GM18502 (cell line): ENCODE measurements around the gene CCR1.
A peak's percentile ranks its signal among the peaks of the same experiment; 100 is the strongest.

Experiments used
- ATAC-seq: cut with Tn5 transposase; IDR thresholded peaks from one replicate; pipeline ENCODE4 v1.9.1; 2021; ENCODE audit warnings: mild to moderate bottlenecking; ENCODE audit not compliant: unreplicated experiment, poor library complexity

The CCR1 gene

DNA sequence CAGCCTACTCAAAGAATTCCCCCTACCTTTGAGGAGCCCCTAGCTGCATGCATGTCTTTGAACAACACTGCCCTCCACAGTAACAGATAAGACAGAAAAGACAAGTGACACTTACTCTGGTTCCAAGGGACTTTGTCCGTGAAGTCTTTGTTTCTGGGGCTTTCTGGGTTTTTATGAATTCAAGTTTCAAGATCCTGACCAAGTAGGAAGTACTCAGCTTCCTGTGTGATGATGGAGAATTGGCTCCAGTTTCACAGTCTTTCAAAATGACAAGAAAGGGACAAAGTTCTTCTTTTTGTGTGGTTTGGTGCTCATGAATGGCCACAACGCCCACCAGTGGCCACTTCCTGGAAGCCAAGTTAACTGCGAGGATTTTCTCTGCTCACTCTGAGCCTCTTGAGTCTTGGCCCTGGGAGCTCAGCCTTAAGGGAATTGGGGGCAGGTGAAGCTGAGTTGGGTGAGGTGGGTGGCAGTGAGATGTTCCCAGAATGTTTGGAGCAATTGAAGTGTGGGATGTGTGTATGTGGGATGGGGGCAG, at the start of gene CCR1:
Gene CCR1 (minus strand): TSS at position 147 of the 538 bp plus-strand sequence. CDS start 4,000 bp downstream, outside the sequence.
- ATAC-seq: peak; percentile 65

DNA sequence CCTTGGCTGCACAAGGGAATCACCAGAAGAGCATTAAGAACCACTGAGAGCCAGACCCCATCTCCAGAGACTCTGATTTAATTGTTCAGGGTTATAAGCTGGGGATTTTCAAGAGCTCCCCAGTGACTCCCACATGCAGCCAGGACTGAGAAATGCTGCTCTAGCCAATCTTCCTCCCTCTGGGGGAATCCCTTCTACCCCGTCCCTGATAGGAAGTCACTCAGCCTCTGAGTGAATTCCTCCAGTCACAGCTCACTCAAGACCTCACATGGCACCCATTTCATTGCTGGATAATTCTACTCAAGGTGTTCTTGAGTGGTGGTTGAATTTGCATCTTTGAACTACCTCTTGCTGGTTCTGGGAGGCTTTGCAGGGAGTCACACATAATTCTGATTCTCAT, 44.9 kb upstream of the CCR1 start:
- no peak for ATAC-seq

DNA sequence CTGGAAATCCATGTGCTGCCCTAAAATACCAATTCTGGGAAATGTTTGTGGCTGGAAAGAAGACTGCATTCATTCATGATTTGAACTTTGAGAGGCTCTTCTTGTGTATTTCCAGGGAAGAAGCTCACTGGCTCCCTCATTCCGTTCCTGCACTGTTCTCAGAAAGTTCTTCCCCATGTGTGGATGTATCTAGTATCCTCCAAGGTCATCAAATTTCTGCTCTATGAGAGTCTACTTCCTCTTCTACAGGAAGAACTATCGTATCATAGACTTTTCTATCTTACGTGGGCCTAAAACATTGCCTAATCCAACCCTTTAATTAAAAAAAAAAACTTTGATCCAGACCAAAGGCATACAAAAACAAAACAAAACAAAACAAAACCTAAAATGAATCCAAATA, 37.0 kb upstream of the CCR1 start:
- ATAC-seq: no peak

DNA sequence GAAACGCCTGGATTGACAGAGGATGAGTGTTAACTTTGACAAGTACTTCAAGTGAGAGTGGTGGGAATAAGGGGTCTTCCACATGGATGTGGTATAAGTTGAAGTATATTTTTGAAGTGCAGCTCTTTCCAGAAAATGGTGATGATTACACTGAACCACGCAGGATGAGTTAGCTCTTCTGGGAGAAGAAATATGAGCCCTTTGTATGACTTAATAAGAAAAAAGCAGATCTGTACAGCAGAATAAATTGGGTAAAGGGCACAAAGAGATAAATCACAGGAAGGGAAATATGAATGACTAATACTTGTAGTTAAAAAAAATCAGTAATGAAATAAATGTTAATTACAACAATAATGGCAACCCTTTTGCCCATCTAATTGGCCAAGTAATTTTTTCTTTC, 35.4 kb upstream of the CCR1 start:
- ATAC-seq: no peak

DNA sequence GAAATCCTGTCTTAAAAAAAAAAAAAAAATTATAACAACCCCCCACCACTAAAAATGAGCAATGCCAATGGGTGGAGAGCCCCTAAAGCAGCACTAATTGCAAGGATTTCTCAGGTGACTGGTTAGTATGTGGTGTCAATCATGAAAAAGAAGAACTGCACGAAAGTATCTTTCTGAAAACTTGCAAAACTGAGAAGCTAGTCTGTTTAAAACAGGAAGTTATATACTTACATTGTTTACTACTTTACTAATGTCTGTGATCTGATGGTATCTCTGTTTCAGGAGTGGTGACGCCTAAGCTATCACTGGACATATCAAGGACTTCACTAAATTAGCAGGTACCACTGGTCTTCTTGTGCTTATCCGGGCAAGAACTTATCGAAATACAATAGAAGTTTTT, 34.0 kb upstream of the CCR1 start, which contains the start of gene CCR3:
Gene CCR3 (plus strand): TSS at position 341 of the 400 bp plus-strand sequence. CDS start 22,699 bp downstream, outside the sequence.
- ATAC-seq: peak; percentile 47

DNA sequence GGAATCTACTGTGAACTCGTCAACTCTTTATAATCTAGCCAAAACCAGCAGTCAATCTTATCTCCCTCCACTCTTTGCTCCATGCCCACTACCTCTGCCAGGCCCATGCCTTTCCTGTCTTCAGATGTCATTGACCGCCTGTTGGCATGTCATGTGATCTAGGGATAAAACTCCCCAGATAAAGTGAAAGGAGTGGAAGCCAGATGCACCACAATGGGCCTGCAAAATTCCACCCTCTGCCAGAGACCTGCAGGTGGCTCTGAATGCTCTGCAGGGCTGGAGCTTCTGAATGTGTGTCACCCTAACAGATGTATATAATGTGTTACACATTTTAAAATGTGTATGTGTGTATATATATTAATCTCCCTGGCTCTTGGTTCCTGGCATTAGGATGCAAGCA, 31.8 kb upstream of the CCR1 start:
- no peak for ATAC-seq

DNA sequence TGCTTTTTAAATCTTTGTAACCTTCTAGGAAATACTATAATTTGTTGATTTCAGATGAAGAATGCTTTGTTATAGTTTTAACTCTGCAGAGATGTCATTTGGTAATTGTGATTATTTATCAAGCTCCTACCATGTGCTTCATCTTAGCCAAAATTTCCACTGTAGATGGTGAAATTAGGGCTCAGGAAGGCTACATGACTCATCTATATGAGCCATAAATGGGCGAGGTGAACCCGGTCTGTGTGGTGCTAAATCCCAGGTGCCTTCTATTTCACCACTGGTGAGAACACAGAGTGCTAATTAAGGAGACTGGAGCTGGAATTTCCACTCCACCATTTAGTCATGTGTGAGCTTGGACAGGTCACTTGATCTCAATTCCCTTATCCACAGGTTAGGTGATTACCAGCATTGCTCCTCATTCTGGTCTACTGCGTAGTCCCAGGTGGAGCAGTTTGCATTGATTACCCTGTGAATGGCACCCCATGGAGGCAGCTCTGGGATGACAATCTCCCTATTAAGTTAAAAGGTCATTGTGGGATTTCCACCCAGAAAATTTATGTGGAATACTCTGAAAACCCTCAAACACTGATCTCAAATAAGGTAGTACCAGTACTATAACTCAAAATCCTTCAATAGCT, 31.3 kb upstream of the CCR1 start:
- ATAC-seq: no peak

DNA sequence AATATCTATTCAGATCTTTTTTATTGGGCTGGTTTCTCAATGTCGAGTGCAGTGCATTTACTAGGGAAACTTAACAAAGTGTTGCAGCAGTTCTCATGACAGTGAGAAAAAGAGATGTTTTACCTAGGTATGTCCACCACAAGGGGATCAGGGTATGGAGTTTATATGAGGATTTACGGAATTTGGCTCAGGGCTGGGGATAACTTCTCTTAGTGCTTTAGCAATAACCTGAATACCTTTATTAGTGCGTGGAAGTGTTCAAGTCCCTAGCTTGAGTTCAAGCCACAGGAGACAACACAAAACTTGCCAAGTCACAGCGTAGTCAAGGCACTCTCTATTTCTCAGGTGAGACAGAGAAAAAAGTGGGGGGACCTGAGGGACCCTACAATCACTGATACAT, 30.3 kb upstream of the CCR1 start:
- no peak for ATAC-seq

DNA sequence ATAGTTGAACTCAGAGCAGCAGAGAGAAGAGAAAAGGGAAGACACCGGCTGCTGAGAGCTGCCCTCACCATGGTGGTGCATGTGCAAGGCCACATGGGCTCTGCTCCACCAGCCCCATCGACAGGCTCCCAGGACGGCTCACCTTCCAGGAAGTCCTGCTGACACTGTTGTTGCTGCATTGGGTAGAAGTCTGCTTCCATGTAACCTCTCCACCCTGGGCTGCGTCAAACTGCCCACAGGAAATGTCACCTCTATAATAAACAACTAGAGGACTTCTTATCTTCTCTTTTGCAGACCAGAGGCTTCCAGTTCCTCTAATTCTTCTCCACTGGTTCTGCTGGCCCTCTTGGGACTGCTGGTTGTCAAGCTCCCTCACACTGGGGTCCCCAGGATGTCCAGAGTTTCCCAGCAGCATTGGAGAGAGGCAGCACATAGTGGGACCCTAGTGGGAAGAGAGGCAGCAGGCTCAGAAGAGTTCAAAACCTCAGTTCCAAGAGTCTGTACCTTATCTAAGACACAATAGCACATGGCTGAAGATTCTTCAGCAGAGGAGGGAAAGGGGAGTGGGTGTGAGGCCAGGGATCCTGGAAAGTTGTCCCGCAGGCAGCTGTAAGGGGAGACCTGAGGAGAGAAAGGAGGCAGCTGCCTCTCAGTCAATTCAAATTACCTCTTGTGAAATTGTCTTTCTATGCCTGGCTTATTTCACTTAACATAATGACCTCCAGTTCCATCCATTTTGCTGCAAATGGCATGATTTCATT, 28.4 kb upstream of the CCR1 start:
- no peak for ATAC-seq

DNA sequence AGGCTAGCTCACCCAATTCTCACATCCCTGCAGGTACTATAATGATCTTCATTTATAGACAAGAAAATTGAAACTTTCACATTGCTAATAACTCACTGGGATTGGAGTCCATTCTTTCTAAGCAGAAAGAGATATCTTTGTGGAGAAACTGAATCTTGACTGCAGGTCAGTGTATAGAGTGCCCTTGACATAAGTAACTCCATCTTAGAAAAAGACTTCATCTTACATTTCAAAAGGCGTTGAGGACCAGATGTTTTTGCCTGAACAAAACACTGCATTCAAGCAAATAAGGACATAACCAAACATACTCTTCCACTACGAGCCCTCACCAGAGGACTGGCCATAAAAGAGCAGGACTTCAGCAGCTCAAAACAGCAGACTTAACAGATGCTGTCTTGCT, 27.3 kb upstream of the CCR1 start:
- ATAC-seq: no peak

DNA sequence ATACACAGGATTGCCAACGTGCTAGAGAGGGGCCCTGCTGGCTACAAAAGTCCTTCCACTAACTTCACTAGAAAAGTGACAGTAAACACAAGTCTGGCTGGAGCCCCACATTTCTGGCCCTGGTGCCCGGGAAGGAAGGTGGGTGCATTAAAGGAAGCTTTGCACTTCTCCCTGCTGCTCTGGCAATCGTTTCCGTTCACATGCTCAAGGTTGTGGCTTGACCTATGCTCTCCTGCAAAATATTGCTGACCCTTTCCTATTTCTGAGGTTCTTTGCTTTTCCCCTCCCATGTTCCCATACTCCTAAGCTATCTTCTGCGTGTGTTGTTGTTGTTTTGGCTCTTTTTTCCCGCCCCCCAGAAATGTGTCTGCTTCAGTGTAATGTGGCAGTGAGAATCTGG, 25.1 kb upstream of the CCR1 start:
- no peak for ATAC-seq

DNA sequence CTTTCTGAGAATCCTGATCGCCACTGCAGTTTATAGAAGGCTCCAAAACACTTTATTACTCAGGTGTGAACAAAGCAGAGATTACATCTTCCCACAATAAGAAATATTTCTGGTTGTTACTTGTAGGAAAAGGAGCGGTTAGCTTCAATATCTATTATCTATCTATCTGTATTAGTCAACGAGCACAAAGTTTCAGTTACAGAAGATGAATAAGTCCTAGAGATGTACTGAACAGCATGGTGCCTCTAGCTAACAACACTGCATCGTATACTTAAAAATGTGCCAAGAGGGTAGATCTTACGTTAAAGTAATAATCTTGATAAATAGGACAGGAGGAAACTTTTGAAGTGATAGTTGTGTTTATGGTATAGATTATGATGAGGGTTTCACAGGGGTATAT, 23.2 kb upstream of the CCR1 start:
- no peak for ATAC-seq

DNA sequence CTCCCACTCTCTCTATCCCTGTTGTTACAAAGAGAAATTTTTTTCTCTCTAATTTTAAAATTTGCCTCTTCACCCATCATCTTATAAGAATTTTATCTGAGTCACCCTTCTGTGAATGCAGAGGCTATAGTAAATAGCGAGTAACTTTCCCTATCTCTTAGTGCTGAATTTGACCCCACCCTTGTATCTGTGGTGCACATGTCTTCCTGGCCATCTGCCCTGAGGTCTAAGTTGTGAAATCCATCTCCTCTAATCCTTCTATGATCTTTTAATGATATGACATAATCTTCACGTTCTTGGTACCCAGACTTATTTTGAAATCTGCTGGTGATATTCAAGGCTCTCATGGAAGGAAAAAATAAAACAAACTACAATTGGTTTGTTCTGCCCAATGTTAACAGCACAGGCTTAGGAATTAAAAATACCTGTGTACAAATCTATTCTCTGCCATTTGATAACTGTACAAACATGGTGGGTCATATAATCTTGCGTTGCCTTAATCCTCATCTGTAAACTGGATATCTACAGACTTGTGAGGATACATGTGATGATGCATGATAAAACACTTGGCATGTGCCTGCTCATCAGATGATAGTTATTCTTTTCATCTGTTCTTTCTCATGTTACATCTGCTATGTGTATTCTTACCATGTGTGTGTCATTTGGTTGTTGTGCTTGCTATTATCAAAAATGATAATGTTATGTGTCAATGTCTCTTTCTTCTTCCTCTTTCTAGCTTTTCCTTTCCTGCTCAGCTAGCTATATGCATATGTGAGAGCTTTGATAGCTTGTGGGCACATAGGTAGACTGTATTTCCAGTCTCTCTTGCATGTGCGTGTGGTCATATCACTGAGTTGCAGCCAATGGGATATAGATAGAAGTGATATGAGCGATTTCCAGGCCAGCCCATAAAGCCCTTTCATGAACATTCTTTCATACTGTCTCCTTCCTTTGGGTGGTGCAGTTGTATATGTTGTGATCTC, 20.4 kb upstream of the CCR1 start:
- no peak for ATAC-seq

DNA sequence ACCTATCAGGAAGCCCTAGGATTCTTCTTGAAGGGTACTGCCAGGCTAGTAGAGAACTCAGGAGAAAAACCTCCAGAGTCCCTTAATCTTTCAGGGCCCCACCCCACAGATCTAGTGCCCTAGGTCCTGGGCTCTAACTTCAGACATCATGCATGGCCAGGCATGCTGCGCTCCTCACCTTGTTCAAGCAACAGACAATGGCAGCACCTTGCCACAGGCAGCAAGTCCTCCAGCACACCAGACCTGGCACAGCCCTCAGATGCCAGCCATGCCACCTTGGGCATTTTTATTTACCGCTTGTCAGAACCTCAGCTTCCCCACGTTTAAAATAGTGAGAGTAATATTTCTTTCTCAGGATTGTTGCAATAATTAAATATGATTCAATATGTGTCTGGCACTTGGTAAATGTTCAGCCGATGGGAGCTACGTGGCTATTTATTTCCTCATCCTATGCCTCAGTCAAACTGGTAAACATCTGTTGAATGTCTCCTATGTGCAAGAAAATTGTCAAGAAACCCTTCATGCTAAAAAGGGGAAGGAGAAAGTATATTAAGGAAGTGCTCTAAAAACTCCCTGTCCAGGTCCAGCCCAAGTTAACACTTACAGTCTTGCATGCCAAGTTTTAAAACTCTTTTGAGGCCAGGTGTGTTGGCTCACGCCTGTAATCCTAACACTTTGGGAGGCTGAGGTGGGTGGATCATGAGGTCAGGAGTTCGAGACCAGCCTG, 14.5 kb upstream of the CCR1 start:
- ATAC-seq: no peak

DNA sequence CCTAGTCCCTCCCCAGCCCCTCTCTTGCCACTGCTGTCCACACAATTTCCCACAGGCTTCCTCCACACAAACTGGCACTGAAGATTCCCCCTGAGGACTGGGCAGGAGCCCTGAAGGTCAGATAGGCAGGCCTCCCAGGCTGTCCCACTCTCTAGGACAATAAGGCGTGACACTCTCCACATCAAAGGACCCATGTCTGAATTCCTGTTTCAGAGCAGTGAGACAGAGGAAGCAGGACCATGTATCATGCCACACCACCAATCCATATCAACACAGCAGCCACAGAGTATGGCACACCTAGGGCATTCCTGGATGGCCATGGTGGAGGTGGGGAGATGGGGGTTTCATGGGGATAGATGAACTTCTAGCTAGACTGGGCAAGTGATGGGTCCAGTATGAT, 13.8 kb upstream of the CCR1 start:
- ATAC-seq: no peak

DNA sequence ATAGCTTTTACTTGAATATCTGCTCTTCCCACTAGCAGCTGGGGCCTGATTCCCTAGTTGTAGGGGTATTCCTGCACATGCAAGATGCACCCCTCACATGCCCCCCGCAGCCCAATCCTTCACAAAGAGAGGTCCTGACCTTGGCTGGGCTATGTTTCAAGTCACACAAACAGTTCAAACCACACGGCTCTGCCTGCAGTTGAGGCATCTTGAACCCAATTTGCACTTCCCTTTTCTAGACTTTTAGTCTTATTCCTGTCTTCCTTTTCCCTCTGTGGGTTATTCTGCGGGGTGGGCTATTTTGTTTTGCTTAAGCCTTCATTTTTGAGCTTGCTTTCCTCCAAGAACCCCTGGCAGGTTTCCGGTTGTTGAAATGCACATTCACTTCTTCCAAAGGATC, 13.3 kb upstream of the CCR1 start:
- ATAC-seq: no peak

DNA sequence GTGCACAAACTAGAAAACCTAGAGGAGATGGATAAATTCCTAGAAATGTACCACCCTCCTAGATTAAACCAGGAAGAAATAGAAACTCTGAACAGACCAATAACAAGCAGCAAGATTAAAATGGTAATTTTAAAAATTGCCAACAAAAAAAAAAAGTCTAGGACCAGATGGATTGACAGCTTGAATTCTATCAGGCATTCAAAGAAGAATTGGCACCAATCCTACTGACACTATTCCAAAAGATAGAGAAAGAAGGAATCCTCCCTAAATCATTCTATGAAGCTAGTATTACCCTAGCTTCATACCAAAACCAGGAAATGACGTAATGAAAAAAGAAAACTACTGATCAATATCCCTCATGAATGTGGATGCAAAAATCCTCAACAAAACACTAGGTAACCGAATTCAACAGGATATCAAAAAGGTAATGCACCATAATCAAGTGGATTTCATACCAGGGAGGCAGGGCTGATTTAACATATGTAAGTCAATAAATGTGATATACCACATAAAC, 10.1 kb upstream of the CCR1 start:
- ATAC-seq: no peak

DNA sequence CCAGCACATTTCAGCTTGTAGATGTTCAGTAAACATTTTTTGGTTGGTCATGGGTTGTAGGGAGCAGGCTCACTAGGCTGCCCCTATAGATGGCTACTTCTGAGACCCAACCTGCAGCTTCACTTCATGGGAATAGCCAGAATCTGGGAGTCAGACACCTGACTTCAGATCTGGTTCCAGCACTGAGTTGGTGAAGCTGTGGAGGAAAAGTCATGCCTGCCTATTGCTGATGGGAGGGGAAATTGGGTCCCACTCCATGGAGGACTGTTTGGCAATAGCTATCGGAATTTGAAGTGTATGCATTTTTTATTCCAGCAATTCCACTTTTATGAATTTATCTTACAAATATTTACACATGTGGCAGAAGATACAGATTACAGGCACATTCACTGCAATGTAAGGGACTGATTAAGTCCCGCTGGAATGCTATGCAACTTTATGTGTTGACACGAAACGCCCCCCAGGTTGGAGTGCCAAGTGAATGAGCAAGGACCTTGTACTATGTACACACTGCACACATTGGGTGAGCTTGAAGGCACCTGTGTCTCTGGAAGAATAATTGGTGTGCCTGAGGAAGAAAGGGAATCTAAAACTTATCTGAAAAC, 7.8 kb upstream of the CCR1 start:
- ATAC-seq: no peak

DNA sequence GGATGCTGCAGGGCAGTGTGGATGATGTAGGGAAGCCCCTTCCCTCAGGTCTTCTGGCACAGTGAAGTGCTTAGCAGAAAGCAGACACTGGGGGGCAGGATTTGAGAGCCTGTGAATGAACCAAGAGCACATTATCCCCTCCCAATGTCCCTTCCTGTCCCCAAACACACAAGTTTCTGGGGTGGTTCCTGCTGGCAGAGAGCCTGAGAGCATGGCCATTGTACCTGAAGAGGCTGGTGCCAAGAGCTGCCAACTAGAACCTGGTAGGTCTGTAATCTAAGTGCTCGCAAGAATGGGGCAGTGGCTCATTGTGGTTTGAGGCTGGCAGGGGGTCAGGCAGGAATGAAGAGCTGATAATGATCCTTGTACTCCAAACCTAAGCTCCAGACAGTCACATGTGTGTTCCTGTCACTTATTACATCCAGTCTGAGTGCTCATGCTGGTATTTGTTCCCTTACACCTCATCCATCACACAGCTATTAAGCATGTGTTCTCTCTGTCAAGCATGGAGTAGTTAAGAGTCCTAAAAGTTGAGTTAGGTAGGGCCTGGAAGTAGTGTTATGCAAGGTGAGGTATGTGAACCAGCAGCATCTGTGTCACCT, 6.7 kb upstream of the CCR1 start:
- ATAC-seq: no peak
